Measurements from ENCODE around the gene CNDP1.
"Not testable (repeated sequence)": the region's sequence is repeated elsewhere in the genome, so short reads cannot be mapped to it uniquely, and the experiment has no call there.

CNDP1 gene

GRCh38 chr18:74521068-74521725 is 13.1 kb upstream of the CNDP1 start:
- DNase-seq (ENCODE audit: low read depth): no peak

- DNase-seq (ENCODE audit: low read depth): no peak
Observed at GRCh38 chr18:74522635-74523548, 11.4 kb upstream of the CNDP1 start.

- no peak for DNase-seq (ENCODE audit: low read depth)
Observed at GRCh38 chr18:74524097-74524496, 10.2 kb upstream of the CNDP1 start.

- DNase-seq (ENCODE audit: low read depth): not testable (repeated sequence)
Observed at GRCh38 chr18:74524915-74525314, 9.4 kb upstream of the CNDP1 start.

- no peak for DNase-seq (ENCODE audit: low read depth)
Observed at GRCh38 chr18:74525741-74526140, 8.6 kb upstream of the CNDP1 start.

- no peak for DNase-seq (ENCODE audit: low read depth)
Observed at GRCh38 chr18:74526488-74526887, 7.8 kb upstream of the CNDP1 start.

- no peak for DNase-seq (ENCODE audit: low read depth)
Observed at GRCh38 chr18:74528478-74528877, 5.8 kb upstream of the CNDP1 start.

- no peak for DNase-seq (ENCODE audit: low read depth)
Observed at GRCh38 chr18:74528913-74529312, 5.4 kb upstream of the CNDP1 start.

- no peak for DNase-seq (ENCODE audit: low read depth)
Observed at GRCh38 chr18:74529378-74529777, 4.9 kb upstream of the CNDP1 start.

- DNase-seq (ENCODE audit: low read depth): no peak
Observed at GRCh38 chr18:74529811-74530583, 4.3 kb upstream of the CNDP1 start.

GRCh38 chr18:74530584-74530862 is 3.8 kb upstream of the CNDP1 start:
- DNase-seq (ENCODE audit: low read depth): no peak

- no peak for DNase-seq (ENCODE audit: low read depth)
Observed at GRCh38 chr18:74531043-74531442, 3.3 kb upstream of the CNDP1 start.

- no peak for DNase-seq (ENCODE audit: low read depth)
Observed at GRCh38 chr18:74532511-74533025, 1.7 kb upstream of the CNDP1 start.

- no peak for DNase-seq (ENCODE audit: low read depth)
Observed at GRCh38 chr18:74533666-74534065, 634 bp upstream of the CNDP1 start.

GRCh38 chr18:74534981-74535649 is 815 bp downstream of the CNDP1 start:
- no peak for DNase-seq (ENCODE audit: low read depth)

GRCh38 chr18:74539289-74539688 is 5.0 kb downstream of the CNDP1 start:
- no peak for DNase-seq (ENCODE audit: low read depth)

GRCh38 chr18:74540652-74541421 is 6.5 kb downstream of the CNDP1 start:
- DNase-seq (ENCODE audit: low read depth): no peak

GRCh38 chr18:74541703-74542555 is 7.6 kb downstream of the CNDP1 start:
- no peak for DNase-seq (ENCODE audit: low read depth)

- DNase-seq (ENCODE audit: low read depth): no peak
Observed at GRCh38 chr18:74544898-74545297, 10.6 kb downstream of the CNDP1 start.

- DNase-seq (ENCODE audit: low read depth): no peak
Observed at GRCh38 chr18:74546007-74546406, 11.7 kb downstream of the CNDP1 start.
